ENCODE data around the gene SUN1.

Gene SUN1

DNA sequence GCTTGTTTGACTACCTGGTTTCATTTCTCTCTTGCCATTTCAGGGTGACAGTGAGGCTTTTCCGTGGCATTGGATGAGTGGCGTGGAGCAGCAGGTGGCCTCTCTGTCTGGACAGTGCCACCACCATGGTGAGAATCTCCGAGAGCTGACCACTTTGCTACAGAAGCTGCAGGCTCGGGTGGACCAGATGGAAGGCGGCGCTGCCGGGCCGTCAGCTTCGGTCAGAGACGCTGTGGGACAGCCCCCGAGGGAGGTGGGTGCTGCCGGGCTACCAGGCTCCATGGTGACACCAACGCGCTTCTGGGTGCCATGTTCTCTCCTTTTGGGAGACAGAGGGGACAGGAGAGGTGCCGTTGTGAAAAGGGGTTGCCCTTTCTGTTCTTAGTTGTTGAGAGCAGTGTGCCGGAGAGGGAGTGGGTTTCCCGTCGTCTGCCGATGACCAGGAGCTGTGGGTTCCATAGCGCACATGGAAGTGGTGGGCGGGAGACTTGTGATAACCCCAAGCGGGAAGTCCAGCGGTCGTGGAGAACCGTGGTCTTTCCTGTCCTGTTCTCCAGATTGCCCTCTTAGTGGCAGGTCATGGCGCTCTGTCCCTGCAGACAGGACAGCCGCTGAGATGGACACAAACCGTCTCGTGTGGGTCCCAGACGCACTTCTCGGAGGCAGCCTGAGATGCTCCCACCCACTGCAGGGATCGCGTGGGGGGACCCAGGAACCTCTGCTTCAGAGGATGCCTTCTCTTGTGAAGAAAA, 21.3 kb downstream of the SUN1 start:
- H3K27me3 Mint-ChIP-seq (ENCODE audit: low read depth, poor library complexity), result no peaks in the 10 kb centered on the region
- H3K9me3 Mint-ChIP-seq, result peaks cover 2% of the 10 kb centered on the region
- peaks cover 62% of the 10 kb centered on the region for H3K36me3 Mint-ChIP-seq (ENCODE audit: low read depth)
- no peaks in the 10 kb centered on the region for H3K4me1 Mint-ChIP-seq
- DNase-seq, result no peak
- TF ChIP-seq, protein P1, sequence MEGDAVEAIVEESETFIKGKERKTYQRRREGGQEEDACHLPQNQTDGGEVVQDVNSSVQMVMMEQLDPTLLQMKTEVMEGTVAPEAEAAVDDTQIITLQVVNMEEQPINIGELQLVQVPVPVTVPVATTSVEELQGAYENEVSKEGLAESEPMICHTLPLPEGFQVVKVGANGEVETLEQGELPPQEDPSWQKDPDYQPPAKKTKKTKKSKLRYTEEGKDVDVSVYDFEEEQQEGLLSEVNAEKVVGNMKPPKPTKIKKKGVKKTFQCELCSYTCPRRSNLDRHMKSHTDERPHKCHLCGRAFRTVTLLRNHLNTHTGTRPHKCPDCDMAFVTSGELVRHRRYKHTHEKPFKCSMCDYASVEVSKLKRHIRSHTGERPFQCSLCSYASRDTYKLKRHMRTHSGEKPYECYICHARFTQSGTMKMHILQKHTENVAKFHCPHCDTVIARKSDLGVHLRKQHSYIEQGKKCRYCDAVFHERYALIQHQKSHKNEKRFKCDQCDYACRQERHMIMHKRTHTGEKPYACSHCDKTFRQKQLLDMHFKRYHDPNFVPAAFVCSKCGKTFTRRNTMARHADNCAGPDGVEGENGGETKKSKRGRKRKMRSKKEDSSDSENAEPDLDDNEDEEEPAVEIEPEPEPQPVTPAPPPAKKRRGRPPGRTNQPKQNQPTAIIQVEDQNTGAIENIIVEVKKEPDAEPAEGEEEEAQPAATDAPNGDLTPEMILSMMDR (IDR thresholded peaks at IDR 0.05), result no peak
- H3K4me3 Mint-ChIP-seq, result no peak overlapping the region
- H3K27ac Mint-ChIP-seq, result no peak overlapping the region

DNA sequence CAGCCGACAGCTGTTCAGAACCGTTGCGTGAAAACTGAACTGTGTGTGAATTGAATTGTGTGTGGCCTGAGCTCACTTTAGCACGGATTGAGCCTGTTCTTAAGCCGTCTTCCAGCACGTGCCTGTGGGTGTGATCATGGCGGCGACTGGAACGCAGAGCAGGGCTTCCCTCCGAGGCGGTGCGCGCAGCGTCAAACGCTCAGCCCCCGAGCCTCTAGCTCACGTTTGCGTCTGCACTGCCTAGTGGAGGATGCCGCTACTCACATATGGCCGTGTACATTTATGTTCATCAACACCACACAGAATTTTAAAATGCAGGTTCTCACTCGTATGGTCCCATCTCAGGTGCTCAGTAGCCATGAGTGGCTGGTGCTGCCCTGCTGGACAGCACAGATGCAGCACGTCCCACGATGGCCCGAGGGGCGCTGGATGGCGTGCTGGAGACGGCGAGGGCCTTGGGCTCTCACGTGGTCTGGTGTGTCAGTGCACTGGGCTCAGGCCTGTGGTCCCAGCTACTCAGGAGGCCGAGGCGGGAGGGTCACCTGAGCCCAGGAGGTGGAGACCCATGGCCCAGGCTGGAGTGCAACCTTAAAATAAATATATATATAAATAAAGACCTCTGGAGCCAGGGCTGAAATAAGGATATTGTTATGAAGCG, 22.0 kb downstream of the SUN1 start:
- Mint-ChIP-seq H3K9me3 (no peaks in the 10 kb centered on the region), H3K36me3 (ENCODE audit: low read depth) (peaks cover 60% of the 10 kb centered on the region), H3K4me3 (no peak overlapping the region), H3K27me3 (ENCODE audit: low read depth, poor library complexity) (no peaks in the 10 kb centered on the region), H3K27ac (peak overlapping the region; percentile 42), H3K4me1 (no peaks in the 10 kb centered on the region)
- DNase-seq, result no peak
- TF ChIP-seq, protein P1 (IDR thresholded peaks at IDR 0.05), result no peak

DNA sequence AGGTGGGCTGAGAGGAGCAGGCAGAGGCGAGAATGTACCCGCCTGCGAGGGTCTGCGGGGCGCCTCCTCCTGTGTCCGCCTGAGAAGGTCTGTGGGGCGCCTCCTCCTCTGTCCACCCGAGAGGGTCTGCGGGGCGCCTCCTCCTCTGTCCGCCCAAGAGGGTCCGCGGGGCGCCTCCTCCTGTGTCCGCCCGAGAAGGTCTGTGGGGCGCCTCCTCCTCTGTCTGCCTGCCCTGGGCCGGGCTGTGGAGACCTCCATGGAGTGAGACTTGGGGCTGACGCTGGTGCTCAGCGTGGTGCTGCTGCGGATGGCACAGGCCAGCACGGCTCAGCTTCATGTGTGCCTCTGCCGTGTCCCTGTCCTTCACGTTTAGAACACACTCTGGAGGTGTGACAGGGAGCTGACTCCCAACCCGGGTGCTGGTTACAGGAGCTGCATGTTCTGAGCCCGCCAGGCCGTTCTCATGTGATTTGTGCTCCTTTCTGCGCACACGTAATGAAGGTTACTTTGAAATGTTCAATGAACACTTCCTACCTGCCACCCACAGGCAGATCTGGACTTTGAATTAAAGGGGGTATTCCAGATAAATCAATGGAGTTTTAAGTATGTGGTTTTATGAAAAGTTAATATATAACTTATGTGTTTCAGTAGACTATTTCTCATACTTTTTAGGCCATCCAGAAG, 23.6 kb downstream of the SUN1 start:
- Mint-ChIP-seq H3K36me3 (ENCODE audit: low read depth) (peaks cover 64% of the 10 kb centered on the region), H3K9me3 (no peaks in the 10 kb centered on the region), H3K27me3 (ENCODE audit: low read depth, poor library complexity) (no peaks in the 10 kb centered on the region), H3K4me3 (no peak overlapping the region), H3K4me1 (no peaks in the 10 kb centered on the region), H3K27ac (peak overlapping the region; percentile 31)
- DNase-seq, result no peak
- TF ChIP-seq, protein P1 (IDR thresholded peaks at IDR 0.05), result no peak

DNA sequence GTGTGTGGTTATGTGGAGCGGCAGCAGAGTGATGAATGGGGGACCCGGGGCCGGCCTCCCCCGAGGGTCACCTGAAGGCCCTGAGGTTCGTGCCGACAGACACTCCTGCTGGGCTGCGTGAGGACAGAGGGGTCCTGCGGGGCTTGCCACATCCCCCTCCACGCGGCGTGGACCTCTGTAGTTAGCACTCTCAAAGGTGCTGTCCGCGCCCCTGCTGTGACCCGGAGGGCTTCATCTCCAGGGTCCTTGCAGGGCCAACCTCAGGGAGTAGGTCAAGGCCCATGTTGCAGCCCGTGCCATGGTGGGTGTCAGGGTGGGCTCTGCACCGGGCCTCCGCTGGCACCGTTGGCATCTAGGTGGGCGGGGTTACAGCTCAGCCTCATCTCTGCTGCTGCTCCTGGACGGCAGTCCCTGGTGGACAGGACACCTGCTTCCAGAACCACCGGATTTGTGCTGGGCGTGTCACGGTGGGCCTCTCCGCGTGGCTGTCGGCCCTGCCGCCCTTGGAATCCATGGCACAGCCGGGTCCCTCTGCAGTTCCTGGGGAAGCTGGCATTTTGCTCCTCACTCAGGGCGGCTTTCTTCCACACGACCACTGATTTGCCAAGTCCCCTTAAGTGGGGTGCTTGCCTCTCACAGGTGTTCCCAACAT, 24.3 kb downstream of the SUN1 start:
- Mint-ChIP-seq H3K4me1 (no peaks in the 10 kb centered on the region), H3K9me3 (no peaks in the 10 kb centered on the region), H3K36me3 (ENCODE audit: low read depth) (peaks cover 71% of the 10 kb centered on the region), H3K27ac (peak overlapping the region; percentile 31), H3K27me3 (ENCODE audit: low read depth, poor library complexity) (no peaks in the 10 kb centered on the region), H3K4me3 (no peak overlapping the region)
- TF ChIP-seq, protein P1 (IDR thresholded peaks at IDR 0.05), result no peak
- DNase-seq, result no peak

DNA sequence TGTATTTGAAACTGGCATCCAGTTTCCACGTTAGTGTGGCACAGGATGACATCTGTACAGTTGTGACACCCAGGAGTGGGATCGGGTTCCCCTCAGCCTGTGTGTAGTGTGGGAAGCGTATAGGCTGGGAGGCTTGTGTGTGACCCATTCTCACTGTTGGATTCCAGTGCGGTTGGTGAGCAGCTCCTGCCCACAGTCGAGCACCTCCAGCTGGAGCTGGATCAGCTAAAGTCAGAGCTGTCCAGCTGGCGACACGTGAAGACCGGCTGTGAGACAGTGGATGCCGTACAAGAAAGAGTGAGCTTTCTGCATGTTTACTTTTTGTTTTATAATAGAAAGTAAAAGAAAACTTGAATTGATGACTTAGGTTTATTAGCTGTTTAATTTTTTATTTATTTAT, 25.4 kb downstream of the SUN1 start:
- Mint-ChIP-seq H3K4me3 (no peak overlapping the region), H3K27me3 (ENCODE audit: low read depth, poor library complexity) (no peaks in the 10 kb centered on the region), H3K36me3 (ENCODE audit: low read depth) (peaks cover 72% of the 10 kb centered on the region), H3K27ac (no peak overlapping the region), H3K4me1 (no peaks in the 10 kb centered on the region), H3K9me3 (no peaks in the 10 kb centered on the region)
- DNase-seq, result no peak
- TF ChIP-seq, protein P1 (IDR thresholded peaks at IDR 0.05), result no peak

Measured in nephron progenitor cell (in vitro differentiated cells).